Psoas muscle (tissue), 8 donors: ENCODE data around the gene CD200R1L. TPM values are rescaled to one million over a fixed set of nuclear protein-coding genes. Genes with fewer than 3 reads are reported as not detected.

Experiments used
- ATAC-seq, 4 donors: fragments of 200-7000 bp; cut with Tn5 transposase; one replicate each; pipeline ENCODE4 v1.9.1; 2020; ENCODE audit warnings: moderate library complexity in 3 of 4, mild to moderate bottlenecking in 2 of 4
- DNase-seq, 2 donors: peaks; one replicate each; pipeline ENCODE4 v3.0.0-alpha.2; 2020
- H3K27ac ChIP-seq: fragments of 200-600 bp; one replicate; pipeline ENCODE4 v1.8.0; 2022
- H3K27me3 ChIP-seq, 3 donors: fragments of 200-600 bp in 1 of 3; one replicate each; pipeline versions ENCODE4 v1.6.1 to v1.8.0; 2013 to 2022; ENCODE audit warnings: low read length in 2 of 3, mild to moderate bottlenecking in 2 of 3, moderate library complexity in 1 of 3; ENCODE audit not compliant: insufficient read depth in 3 of 3
- H3K36me3 ChIP-seq, 2 donors: fragments of 200-600 bp in 1 of 2; one replicate each; pipeline versions ENCODE4 v1.6.1 to v1.8.0; 2013 to 2022; ENCODE audit warnings: low read depth in 1 of 2, mild to moderate bottlenecking in 1 of 2, moderate library complexity in 1 of 2; ENCODE audit not compliant: insufficient read depth in 1 of 2
- H3K4me1 ChIP-seq: fragments of 200-600 bp; one replicate; pipeline ENCODE4 v1.8.0; 2022
- H3K4me3 ChIP-seq: fragments of 200-600 bp; one replicate; pipeline ENCODE4 v1.8.0; 2022; ENCODE audit warnings: mild to moderate bottlenecking
- H3K9me3 ChIP-seq: fragments of 200-600 bp; one replicate; pipeline ENCODE4 v1.8.0; 2022
- CTCF ChIP-seq: fragments of 200-600 bp; IDR thresholded peaks from one replicate; pipeline ENCODE4 v1.8.0; 2022; ENCODE audit warnings: antibody characterized with exemption
- WGBS, 3 donors: extraction: QIAGEN DNeasy Blood & Tissue Kit; methylation state at CpG; one replicate each; pipeline versions ENCODE4 v1.1.6 to v1.1.7; 2013; 5-methylcytosine and 5-hydroxymethylcytosine counted together
- intact Hi-C, 2 donors: fragments of 100-400 bp; cut with DNase I; formaldehyde crosslinking; loops; one replicate each; pipeline versions ENCODE4 v1.11.0 to v1.14.2; 2022
- polyA plus RNA-seq, 3 donors: library from polyadenylated mRNA; stranded (reverse); fragments of 200-250 nt; gene quantifications; one replicate each; pipeline ENCODE4 v1.2.3, GENCODE V29; 2013
- total RNA-seq, 4 donors: library from RNA; stranded (reverse); fragmentation: NEBNext Ultra II Directional in 2 of 4; extraction: Animal tissue kit (Norgen Biotek cat#: 25700) in 2 of 4; gene quantifications; one replicate each; pipeline versions ENCODE4 v1.2.1 to v1.2.4, GENCODE V29; 2021 to 2023
- donor health status: healthy with polysubstance abuse.
- donor health status: DM: no; HTN: no; CAD: no; lungs with moderate emphysema.
- donor health status: Bipolar disorder and iron deficiency.
- donor health status: healthy.
- donor health status: DM: yes; HTN: yes; CAD: no.
- donor health status: DM: no; HTN: no; CAD: no.
- donor health status: DM: no; HTN: no; CAD: no.
- donor health status: DM: yes; HTN: yes; CAD: no.

CD200R1L gene
- total and polyA plus RNA-seq, 7 donors: not detected

- intact Hi-C loops: no loop called here
- Histone ChIP-seq H3K4me1 (no peaks in the 10 kb centered on the region), H3K36me3 (no peaks in the 10 kb centered on the region), H3K9me3 (no peaks in the 10 kb centered on the region), H3K27ac (no peak overlapping the region), H3K27me3 (no peaks in the 10 kb centered on the region), H3K4me3 (no peak overlapping the region)
- no peak for TF ChIP-seq CTCF
- no peak for ATAC-seq
- WGBS, 3 donors: 49 to 52% (median 51%) methylated on average over 9 of the region's 9 CpGs
- no peak for DNase-seq
Measured at GRCh38 chr3:112785321-112786001, 61.2 kb downstream of the CD200R1L start.

GRCh38 chr3:112782491-112782890 is 64.2 kb downstream of the CD200R1L start:
- no peak for ATAC-seq
- no peak for TF ChIP-seq CTCF
- H3K9me3 ChIP-seq: no peaks in the 10 kb centered on the region
- H3K4me1 ChIP-seq: no peaks in the 10 kb centered on the region
- intact Hi-C loops: no loop called here
- H3K36me3 ChIP-seq: no peaks in the 10 kb centered on the region
- no peak for DNase-seq
- no peaks in the 10 kb centered on the region for H3K27me3 ChIP-seq
- no peak overlapping the region for H3K27ac ChIP-seq
- H3K4me3 ChIP-seq: no peak overlapping the region
- WGBS, 3 donors: 42 to 79% (median 64%) methylated on average over 2 of the region's 2 CpGs

- no peak for DNase-seq
- no peak for TF ChIP-seq CTCF
- no peaks in the 10 kb centered on the region for H3K27me3 ChIP-seq
- no peaks in the 10 kb centered on the region for H3K4me1 ChIP-seq
- no peak overlapping the region for H3K27ac ChIP-seq
- no peak overlapping the region for H3K4me3 ChIP-seq
- intact Hi-C loops: no loop called here
- no peak for ATAC-seq
- no peaks in the 10 kb centered on the region for H3K9me3 ChIP-seq
- WGBS, 3 donors: 94 to 100% (median 97%) methylated on average over 1 of the region's 1 CpG
- H3K36me3 ChIP-seq: no peaks in the 10 kb centered on the region
Measured at GRCh38 chr3:112781599-112781998, 65.1 kb downstream of the CD200R1L start.

- no peaks in the 10 kb centered on the region for H3K4me1 ChIP-seq
- no peaks in the 10 kb centered on the region for H3K9me3 ChIP-seq
- H3K27me3 ChIP-seq: no peaks in the 10 kb centered on the region
- no peak for TF ChIP-seq CTCF
- intact Hi-C loops: no loop called here
- ATAC-seq (no peak), DNase-seq (no peak)
- no peak overlapping the region for H3K27ac ChIP-seq
- WGBS, 3 donors: 57 to 87% (median 76%) methylated on average over 3 of the region's 3 CpGs
- H3K4me3 ChIP-seq: no peak overlapping the region
- no peaks in the 10 kb centered on the region for H3K36me3 ChIP-seq
Measured at GRCh38 chr3:112779558-112780480, 66.8 kb downstream of the CD200R1L start.
